GM12875 (cell line): ENCODE measurements around the gene DND1.
"Not testable (repeated sequence)": the region's sequence is repeated elsewhere in the genome, so short reads cannot be mapped to it uniquely, and the experiment has no call there.

Experiments
- H3K4me3 ChIP-seq: one replicate; pipeline ENCODE4 v1.5.1; 2011; ENCODE audit warnings: low read depth, low read length, control low read depth
- CTCF ChIP-seq: IDR thresholded peaks from 2 replicates; pipeline ENCODE4 v1.5.1; 2011; ENCODE audit warnings: low read depth, mild to moderate bottlenecking, control low read depth, inconsistent platforms, low read length, moderate library complexity, borderline replicate concordance; ENCODE audit not compliant: insufficient read depth

The DND1 gene

GRCh38 chr5:140664359-140665119 is 8.8 kb downstream of the DND1 start, which contains the start of gene WDR55:
TSS of gene WDR55 (plus strand) at chr5:140664904. CDS start at chr5:140664913, 9 bp downstream.
- H3K4me3 ChIP-seq: peak within 1 kb of the TSS; percentile 78
- TF ChIP-seq CTCF: no peak

GRCh38 chr5:140664030-140664358 is 9.4 kb downstream of the DND1 start:
- peak overlapping the region; percentile 78 for H3K4me3 ChIP-seq
- no peak for TF ChIP-seq CTCF

GRCh38 chr5:140660371-140660770 is 13.0 kb downstream of the DND1 start:
- H3K4me3 ChIP-seq: not testable (repeated sequence)

GRCh38 chr5:140658870-140659269 is 14.5 kb downstream of the DND1 start:
- no peak for TF ChIP-seq CTCF
- H3K4me3 ChIP-seq: no peak overlapping the region

- H3K4me3 ChIP-seq: peak overlapping the region; percentile 68
- no peak for TF ChIP-seq CTCF
These were observed 26.3 kb downstream of the DND1 start for GRCh38 chr5:140647042-140647419.

GRCh38 chr5:140642718-140643117 is 30.7 kb downstream of the DND1 start:
- TF ChIP-seq CTCF: no peak

GRCh38 chr5:140641716-140642115 is 31.7 kb downstream of the DND1 start:
- TF ChIP-seq CTCF: no peak
- H3K4me3 ChIP-seq: no peak overlapping the region

More at GRCh38 chr5:140642718-140643117, 30.7 kb downstream of the DND1 start:
- no peak overlapping the region for H3K4me3 ChIP-seq
